HG03135 (cell line): ENCODE data around the gene CNTFR.

ENCODE experiments used
- ATAC-seq: cut with Tn5 transposase; IDR thresholded peaks from one replicate; pipeline ENCODE4 v1.9.1; 2021; ENCODE audit warnings: mild to moderate bottlenecking, moderate library complexity; ENCODE audit not compliant: unreplicated experiment

Gene CNTFR

DNA sequence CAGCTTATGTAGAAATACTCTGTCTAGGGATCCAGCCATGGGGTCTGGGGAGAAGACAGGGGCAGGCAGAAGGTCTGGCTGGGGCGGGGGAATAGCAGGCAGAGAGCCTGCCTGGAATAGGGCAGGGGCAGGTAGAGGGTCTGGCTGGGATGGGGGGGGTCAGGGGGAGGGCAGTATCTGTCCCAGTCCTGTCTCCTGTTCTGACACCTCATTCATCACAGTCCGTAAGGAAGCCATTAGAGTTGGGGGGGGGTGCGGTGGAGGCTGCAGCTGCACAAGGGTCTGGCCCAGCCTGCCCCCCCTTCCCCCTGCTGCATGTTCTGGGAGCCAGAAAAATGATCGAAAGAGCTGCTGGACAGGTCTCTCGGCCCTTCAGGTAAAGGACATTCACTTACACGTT, 32.6 kb downstream of the CNTFR start:
- ATAC-seq = no peak

DNA sequence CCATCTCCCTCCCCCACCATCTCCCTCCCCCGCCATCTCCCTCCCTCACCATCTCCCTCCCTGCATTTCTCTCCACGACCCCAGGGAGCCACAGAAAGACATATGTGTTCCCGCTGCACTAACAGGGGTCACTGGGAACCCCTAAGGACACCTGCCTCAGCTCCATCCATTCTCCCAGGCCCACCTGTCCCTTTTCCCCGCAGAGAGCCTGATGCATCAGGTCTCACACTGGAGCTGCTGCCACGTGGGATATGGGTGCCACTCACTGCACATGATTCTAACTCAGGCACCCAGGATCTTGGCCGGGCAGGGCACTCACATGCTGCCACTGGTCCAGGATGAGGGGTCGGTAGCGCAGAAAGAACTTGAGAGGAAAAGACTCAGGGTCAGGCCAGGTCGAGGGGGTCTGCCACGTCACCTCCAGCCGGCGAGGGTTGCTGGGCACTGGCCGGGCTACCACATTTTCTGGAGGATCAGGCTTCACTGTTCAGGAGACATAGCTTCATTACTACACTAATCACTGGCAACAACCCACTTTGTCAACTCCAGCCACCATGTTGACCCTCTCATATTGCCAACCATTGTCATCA, 33.5 kb downstream of the CNTFR start:
- ATAC-seq = no peak

DNA sequence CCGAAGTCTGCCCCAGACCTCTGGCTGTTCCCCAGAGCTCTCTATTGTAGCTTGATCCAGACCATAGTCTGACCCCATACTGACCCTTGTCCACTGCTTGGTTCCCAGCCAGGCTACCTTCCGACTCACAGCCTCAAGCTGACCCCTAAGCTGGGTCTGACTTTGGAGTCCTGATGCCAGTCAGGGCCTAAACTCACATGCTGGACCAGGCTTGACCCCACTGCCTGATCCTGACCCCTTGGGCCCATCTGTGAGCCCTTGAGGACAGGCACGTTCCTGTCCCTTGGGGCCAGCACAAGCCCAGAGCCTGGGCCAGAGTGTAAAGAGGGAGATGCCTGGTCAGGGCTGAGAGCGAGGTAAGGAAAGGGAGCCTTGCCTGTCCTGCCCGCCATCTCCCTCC, 34.0 kb downstream of the CNTFR start:
- ATAC-seq = no peak

DNA sequence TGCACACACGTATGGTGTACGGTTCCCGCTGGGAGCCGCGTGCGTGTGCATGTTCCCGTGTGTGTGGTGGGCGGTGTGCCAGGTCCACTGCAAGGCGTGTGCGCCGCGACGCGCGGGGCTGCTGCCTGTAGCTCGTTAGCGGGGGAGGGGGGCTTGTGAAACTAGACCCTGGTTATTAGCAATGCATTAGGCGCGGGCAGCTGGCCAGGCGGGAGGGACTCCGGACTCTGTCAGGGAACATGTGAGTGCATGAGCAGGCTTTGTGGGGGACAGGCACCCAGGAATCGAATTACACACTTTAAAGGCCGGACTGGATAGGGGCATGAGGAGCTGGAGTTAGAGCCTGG, 34.5 kb downstream of the CNTFR start:
- ATAC-seq = no peak

DNA sequence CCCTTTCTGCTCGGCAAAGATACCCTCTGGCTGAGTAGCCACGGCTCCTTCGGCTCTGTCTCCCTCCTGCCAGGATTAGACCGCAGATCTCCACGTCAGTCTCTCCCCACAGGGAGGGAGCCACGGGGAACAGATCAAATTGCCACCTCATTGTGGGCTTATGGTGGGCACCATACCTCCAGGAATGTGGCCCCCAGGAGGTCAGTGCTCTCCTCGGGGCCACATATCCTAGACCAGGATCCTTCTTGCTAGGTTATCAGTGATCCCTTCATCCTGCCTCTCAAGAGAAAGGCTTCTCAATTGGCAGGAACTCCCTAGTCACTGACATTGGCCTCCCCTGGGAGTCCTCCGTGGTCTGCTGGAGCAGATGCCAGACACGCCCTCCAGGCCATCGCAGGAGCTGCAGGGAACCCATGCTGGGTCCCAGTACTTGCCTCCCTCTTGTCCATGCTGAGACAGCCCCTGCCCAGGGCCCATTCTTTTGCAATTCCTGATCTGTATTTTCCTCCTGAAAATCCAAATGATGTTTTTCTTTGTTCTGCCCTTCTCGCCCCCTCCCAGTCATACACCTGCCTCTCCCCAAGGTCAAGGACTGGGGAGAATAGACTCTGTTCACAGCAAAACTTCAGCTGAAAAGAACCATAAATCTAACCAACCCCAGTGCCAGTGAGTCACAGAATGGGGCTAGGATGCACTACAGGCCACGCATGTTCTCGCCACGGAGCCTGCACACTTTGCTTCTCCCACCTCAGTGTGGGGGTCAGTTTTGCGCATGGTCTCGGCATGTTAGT, 35.1 kb downstream of the CNTFR start:
- ATAC-seq = no peak

DNA sequence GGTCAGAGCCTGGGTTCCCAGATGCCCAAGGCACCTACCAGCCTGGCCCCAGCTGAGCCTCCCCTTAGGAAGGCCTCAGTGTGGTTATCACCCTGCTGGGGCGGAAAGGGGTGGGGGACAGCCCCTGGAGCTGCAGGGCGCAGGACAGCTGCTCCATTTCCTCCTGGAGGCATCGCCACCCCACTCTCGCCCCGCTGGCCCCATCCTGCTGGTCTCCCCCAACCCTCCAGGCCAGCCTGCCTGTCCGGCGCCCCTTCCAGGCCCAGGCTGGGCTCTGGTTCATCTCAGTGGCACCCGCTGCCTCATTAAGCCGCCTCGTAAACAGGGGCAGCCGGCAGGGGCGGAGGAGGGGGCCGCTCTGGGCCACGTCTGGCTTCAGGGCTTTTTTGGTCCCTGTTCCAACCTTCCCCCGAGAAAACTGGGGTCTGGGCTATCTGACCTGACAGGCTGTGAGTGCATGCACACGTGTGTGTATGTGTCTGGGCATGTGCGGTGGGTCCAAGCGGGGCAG, 36.0 kb downstream of the CNTFR start:
- ATAC-seq = no peak

DNA sequence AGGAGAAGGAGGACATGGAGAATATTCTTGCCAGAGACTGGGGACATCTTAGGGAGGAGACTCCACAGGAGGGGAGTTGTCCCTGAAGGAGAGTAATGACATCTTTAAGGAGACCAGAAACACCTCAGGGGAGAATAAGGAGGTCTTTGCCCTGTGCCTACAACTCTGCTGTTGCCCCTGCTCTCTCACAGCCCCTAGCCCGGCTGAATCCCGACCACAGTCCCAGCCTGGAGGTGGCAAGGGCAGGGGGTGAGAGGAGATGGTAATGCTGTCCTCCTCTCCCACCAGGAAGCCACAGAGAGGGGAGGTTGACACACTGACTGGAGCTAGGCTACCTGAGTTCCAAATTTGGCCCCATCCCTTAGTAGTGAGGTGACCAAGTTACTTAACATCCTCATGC, 36.5 kb downstream of the CNTFR start:
- ATAC-seq = no peak

DNA sequence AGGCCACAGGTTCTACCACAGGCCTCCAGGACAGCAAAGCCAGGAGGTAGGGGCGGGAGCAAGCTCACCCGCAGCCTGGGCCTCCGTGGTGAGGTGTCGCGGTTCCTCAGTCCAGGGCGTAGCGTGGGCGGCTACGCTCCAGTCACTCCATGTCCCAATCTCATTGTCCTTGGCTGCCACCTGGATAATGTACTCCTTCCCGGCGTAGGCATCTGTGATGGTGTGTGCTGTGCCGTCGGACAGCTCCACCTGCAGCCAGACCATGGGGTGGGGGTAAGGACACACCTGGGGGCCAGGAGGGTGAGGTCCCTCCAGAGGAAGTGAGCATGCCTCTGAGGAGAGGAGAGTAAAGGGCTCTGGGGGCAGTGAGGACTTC, 36.9 kb downstream of the CNTFR start:
- ATAC-seq = no peak

DNA sequence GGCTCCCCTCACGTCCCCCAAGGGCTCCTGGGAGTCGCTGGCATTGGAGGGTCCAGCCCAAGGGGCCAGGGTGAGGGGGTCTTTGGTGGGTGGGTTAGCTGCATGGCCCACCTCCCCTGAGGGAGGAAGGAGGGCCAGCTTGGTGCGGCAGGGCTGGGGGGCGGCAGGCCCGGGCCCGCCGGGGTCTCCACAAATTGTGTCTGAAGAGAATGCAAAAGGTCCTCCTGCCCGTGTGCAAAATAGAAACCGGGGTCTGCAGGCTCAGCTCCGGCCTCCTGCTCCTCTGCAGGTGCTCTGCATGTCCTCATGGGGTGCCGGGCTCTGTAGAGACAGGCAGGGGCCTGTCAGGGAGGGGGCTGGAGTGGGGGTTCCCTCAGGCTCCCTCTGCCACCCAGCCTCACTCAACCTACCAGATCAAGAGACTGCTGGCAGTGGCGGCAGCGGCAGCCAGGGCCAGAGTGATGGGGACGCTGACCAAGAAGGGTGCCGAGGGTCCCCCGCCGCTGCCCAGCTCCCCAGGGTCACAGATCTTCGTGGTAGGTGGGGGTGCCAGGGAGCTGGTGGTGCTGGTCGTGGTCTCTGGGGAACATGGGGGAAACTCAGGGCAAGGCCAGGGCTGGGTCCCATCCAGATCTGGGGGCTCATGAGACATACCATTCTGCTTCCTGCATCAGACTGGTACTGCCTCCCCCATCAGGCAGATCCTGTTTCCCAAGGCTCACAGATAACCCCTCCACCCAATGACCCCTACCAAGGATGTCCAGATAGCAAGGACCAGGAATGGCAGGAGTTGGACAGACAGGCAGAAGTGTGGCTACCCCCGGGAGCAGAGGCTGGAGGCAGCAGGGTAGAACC, 37.5 kb downstream of the CNTFR start:
- no peak for ATAC-seq

DNA sequence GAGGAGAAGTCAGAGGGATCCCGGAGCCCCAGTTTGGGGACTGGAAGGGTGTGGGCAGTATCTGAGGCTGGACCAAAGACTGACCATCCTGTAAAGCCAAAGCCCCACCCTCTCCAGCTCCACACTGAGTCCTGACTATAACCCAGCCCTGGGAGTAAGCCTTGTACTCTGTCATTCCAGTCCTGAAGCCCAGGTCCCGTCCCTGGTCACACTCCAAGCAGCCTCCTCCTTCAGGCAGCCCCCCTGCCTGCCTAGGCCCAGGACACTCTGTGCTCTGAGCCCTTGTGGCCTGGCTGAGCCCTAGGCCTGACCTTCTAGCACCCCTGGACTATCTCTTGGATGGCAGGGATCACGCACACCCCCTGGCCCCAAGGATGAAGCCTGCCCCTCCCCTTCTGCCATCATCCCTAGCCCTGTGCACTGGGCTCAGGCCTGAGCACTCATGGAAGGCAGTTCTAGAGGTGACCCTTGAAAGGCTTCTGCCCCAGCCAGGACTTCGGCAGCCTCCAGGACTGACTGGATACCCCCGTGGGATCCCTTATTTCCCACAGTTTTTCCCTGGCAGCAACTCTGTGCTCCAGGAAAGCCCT, 38.7 kb downstream of the CNTFR start:
- ATAC-seq = no peak

DNA sequence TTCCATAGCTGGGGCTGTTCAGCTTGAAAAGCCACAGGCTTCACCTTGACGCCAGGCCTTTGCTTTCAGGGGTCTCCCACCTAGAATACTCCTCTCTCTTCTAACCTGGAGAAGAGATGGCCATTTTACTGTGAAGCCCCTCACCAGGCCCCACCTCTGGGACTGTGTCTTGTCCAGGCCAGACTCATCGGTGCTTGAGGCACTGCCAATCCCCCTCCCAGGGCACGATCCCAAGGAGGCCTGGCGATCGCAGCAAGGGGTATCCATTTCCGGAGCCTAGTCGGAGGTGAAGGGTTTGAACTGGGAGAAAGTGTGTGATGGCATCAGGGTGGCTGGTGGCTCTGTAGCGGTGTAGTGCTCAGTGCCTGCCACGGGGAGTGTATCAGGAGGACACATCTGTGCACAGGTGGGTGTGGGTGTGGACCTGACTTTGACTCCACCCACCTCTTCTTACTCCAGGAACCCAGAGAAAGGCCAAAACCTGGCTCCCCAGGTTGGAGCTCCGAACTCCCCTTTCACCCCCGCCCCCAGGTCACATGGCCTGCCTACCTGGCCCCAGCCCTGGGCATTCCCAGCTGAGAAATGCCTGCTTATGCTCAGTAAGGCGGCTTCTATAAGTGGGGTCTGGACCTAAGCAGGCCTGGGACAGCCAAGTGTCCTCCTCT, 39.4 kb downstream of the CNTFR start:
- no peak for ATAC-seq

DNA sequence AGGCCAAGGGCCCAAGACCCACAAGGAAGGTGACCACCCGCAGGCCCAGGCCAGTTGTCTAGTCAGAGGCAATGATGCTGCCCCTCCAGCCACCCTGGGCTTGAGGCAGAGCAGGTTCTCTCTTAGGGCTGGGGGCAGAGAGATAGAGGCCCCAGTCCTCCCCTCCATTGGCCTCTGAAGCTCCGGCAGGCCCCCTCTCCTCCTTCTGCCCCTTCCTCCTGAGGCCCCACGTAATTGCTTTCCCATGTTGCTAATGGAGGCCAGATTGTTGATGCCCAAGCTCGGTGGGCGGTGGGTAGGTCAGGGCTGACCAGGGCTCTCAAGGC, 40.2 kb downstream of the CNTFR start:
- ATAC-seq = no peak

DNA sequence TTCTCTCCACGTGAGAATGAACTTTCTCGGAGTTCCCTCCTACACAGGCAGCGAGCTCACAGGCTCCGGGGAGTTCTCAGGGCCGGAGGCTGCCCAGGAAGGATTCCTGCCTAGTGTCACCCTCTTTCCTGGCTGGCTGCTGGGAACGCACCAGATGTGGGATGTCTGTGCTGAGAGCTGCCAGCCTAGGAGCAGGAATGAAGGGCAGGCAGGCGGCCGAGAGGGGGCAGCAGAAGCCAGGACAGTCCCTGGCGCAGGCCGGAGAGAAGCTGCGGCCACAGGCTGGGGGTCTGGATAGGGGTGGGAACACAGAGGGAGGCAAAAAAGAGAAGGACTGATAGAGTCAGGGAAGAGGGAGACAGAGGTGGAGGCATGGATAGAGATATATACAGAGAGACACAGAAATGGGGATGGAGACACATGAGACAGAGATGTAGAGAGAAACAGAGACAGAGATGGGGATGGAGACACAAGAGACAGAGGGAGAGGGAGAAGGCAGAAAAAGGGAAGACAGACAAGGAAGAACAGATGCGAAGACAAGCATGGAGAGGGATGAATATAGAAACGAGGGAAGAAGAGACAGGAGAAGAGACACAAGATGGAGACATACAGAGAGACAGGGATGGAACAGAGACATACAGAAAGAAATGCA, 41.4 kb downstream of the CNTFR start:
- no peak for ATAC-seq

DNA sequence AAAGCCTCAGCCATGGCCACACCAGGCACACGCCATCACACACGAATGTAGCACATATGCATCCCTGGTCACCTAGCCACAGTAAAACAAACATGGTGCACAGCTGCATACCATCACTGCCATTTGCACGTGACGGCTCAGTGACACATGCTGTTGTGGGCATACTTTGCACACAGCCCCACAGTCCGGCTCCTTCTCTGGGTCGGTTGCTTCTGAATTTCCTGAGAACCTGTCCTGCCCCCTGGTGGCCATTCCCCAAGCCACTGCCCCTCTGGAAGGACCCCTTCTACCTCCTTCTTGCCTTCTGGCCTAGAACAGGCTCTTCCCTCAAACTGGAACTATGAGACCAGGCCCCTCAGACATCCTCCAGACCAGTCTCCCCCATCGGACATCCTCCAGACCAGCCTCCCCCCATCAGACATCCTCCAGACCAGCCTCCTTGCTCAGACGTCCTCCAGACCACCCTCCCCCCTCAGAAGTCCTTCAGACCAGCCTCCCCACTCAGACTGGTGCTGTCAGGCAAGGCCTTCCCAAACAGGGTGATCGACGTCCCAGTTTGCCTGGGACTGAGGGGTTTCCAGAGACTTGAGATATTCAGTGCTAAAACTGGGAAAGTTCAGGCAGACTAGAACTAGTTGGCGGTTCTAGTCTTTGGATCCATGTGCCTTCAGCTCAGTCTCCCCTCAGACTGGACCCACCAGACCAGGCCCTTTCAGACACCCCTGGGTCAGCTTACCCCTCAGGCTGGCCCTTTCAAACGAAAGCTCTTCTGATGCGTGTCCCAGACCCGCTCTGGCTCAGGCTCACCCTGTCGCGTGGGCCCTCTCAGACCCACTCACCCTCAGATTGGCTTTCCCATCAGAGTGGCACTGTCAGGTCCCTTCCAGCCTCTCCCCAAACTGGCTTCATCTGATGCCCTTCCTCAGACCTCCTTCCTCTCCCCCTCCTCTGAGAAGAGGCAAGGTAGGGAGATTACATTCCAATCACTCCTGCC, 42.4 kb downstream of the CNTFR start:
- no peak for ATAC-seq

DNA sequence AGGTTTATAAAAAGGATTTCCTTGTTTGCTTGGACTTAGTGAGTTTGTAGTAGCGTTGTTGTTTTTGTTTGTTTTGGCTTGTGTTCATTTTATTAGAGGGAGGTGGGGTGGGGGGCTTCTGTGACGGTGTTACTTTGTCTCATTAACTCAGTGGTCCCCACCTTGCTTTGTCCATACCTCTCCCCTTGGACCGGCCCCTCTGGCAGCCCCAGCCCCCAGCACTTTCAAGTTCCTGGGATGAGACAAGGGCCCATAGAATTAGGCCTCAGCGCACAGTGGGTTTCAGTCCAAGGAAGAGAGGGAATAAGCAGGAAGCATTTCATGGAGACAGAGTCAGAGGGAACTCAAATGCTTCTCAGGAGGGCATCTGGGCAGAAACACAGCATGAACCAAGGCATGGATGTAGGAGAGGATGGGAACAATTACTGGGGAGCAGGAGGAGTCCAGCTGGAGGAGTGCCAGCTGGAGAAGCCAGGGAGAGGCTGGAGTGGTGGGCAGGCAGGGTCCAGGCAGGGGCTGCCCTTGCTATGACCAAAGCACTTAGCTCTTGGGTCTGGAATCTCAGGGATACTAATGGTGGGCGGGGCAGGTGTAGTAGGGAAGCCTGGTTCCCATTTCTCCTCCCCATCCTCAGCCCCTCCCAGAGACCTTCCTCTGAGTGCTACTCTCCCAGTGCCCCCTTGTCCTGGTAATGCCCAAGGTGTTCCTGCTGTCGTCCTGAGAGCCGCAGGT, 43.3 kb downstream of the CNTFR start:
- ATAC-seq = no peak

DNA sequence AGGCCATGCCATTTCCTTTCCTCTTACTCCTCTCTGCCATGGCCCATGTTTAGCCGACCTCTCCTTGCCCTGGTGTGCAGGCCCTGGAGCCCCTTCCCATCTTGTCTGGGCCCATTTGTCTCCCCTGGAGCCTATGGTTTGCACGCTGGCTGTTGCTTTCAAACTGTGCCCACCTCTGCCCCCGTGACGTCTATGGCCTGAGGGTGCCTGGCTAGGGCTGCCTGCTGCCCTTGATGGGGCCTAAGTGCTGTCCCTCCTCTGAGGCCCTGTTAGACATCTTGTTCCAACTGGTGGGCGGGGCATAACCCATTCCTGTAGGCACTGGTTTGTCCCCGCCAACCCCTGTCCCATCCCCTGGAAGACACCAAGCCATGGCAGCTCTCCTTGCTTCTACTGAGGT, 44.0 kb downstream of the CNTFR start:
- no peak for ATAC-seq

DNA sequence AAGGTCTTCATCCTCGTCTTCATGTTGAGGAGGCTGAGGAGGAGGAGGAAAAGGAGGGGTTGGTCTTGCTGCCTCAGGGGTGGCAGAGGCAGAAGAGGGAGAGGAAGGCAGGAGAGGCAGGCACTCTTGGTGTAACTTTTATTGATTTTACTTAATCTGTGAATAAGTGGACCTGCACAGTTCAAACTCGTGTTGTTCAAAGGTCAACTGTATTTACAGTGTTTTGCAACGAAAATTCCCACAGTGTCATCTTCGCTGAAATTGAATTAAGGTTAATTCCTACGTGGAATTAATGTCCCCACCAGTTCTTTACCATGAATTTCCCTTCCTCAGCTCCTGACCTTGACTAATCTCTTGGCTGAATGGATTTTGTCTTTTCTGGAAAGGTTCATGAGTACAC, 45.5 kb downstream of the CNTFR start:
- no peak for ATAC-seq

DNA sequence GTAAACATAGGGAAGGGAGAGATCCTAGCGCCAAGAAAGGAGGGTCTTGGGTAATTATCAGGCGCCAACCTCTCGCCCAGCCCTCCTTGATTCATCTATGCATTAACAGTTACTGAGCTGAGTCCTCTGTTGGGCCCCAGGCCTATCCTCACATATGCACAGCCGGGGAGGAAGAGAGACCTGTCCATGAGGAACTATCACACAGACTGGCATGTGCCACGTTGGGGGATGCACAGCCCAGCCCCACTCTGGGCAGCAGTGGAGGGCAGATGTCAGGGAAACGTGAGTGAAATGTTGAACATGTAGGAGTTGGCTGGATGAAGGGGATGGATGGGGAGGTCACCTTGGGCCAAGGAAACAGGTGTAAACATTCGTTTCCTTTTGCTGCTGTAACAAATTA, 48.0 kb downstream of the CNTFR start:
- ATAC-seq = no peak

DNA sequence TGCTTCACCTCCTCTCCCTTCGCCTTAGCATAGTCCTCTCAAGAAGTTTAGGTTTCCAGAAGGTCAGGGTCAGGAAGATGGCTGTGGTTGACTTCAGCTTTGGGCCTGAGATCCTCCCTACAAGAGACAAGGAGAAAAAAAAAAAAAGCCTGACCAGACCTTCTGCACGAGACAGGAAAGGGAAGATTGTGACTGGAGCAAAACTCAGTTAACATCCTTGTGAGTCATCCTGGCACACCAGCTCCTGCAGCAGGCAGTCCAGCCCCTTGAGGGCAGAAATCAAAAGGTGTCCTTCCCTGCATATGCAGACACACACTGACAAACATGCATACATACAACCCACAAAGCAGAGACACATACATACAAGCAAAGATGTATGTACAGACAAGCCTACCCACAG, 48.7 kb downstream of the CNTFR start:
- ATAC-seq = no peak
